ENCODE data around the gene LGALS3BP.

DNA sequence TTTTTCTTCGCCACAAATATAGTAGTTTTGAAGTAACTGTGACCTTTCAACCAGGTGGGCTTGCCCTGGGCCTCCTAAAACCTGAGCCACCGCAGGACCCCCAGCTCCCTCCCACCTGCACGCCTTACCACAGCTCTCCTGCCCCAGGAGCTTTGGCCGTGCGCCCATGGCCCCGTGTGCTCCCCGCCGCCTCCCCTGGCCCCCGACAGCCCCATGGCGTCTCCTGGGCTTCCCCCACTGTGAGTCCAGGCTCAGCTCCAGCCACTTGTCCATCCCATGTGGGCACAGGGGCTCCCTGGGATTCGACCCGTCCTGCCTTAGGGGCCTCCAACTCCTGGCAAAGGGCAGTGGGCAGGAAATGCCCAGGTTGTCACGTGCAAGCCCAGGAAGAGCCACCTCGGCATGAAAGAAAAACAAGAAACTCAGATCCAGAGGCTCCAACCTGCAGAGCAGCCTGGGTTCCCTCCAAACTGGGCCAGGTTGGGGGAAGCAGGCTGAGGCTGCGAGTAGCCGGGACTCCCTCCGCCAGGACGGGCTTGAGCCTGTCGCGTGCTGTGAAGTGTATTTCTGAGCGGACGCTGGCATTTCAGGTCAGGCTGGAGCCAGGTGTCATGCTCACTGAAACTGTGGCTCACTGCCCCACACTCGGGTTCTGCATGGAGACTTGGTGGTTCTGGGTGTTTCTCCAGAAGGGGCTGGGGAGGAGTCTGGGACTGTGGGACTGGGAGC, 5.8 kb downstream of the LGALS3BP start:
- TF ChIP-seq, protein P1, sequence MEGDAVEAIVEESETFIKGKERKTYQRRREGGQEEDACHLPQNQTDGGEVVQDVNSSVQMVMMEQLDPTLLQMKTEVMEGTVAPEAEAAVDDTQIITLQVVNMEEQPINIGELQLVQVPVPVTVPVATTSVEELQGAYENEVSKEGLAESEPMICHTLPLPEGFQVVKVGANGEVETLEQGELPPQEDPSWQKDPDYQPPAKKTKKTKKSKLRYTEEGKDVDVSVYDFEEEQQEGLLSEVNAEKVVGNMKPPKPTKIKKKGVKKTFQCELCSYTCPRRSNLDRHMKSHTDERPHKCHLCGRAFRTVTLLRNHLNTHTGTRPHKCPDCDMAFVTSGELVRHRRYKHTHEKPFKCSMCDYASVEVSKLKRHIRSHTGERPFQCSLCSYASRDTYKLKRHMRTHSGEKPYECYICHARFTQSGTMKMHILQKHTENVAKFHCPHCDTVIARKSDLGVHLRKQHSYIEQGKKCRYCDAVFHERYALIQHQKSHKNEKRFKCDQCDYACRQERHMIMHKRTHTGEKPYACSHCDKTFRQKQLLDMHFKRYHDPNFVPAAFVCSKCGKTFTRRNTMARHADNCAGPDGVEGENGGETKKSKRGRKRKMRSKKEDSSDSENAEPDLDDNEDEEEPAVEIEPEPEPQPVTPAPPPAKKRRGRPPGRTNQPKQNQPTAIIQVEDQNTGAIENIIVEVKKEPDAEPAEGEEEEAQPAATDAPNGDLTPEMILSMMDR (IDR thresholded peaks at IDR 0.05): no peak
- TF ChIP-seq POLR2A (IDR thresholded peaks at IDR 0.05): no peak

Data from body of pancreas (tissue), 4 donors.